SU-DHL-6 (cell line): ENCODE results near the gene KSR2.

Source experiments
- H2AFZ ChIP-seq: fragments of 200-600 bp; sonication (generic); 2 replicates; pipeline ENCODE4 v1.6.1; 2014; ENCODE audit warnings: low read depth, mild to moderate bottlenecking, moderate library complexity, mixed read lengths, antibody characterized with exemption, low read length; ENCODE audit not compliant: severe bottlenecking
- H3F3A ChIP-seq: fragments of 200-600 bp; shearing (Covaris generic); 2 replicates; pipeline ENCODE4 v1.6.0; 2016; ENCODE audit warnings: antibody characterized with exemption, mild to moderate bottlenecking; ENCODE audit not compliant: insufficient read depth
- H3K27ac ChIP-seq: fragments of 200-600 bp; sonication (generic); 2 replicates; pipeline ENCODE4 v1.5.1; 2016; ENCODE audit warnings: low read depth, mild to moderate bottlenecking, low read length, moderate library complexity, mixed read lengths
- H3K27me3 ChIP-seq: fragments of 200-600 bp; sonication (generic), shearing (Covaris generic); 2 replicates; pipeline ENCODE4 v1.6.0; 2014; ENCODE audit warnings: mild to moderate bottlenecking, low read length
- H3K36me3 ChIP-seq: fragments of 200-600 bp; sonication (generic); 2 replicates; pipeline ENCODE4 v1.6.1; 2014; ENCODE audit warnings: mild to moderate bottlenecking, low read length, mixed read lengths
- H3K4me2 ChIP-seq: fragments of 300-600, 200-600 bp; shearing (Covaris generic), sonication (generic); 2 replicates; pipeline ENCODE4 v1.6.0; 2014; ENCODE audit warnings: low read length, low read depth, mild to moderate bottlenecking; ENCODE audit not compliant: poor library complexity, severe bottlenecking
- H3K4me3 ChIP-seq: fragments of 200-600 bp; sonication (generic); 2 replicates; pipeline ENCODE4 v1.5.1; 2014; ENCODE audit warnings: antibody characterized with exemption, low read length, mild to moderate bottlenecking, mixed read lengths; ENCODE audit not compliant: insufficient read depth, poor library complexity, severe bottlenecking
- H3K79me2 ChIP-seq: fragments of 200-600 bp; sonication (generic); 2 replicates; pipeline ENCODE4 v1.6.1; 2014; ENCODE audit warnings: mild to moderate bottlenecking, low read length, moderate library complexity; ENCODE audit not compliant: insufficient read depth
- H3K9ac ChIP-seq: fragments of 200-600 bp; sonication (generic); 2 replicates; pipeline ENCODE4 v1.7.0; 2014; ENCODE audit warnings: mild to moderate bottlenecking, low read length
- H3K9me2 ChIP-seq: fragments of 200-600 bp; sonication (generic); replicated peaks from 2 replicates; pipeline ENCODE4 v1.6.1; 2014; ENCODE audit warnings: low read length; ENCODE audit not compliant: insufficient read depth
- H3K9me3 ChIP-seq: fragments of 200-600 bp; sonication (generic); 2 replicates; pipeline ENCODE4 v1.6.1; 2014; ENCODE audit warnings: low read length, mixed read lengths; ENCODE audit not compliant: insufficient read depth
- H4K20me1 ChIP-seq: fragments of 200-600 bp; sonication (generic); 2 replicates; pipeline ENCODE4 v1.6.1; 2014; ENCODE audit warnings: low read depth, mild to moderate bottlenecking, antibody characterized with exemption, low read length, moderate library complexity, mixed read lengths
- CTCF ChIP-seq: fragments of 200-600 bp; sonication (generic); IDR thresholded peaks from one replicate; pipeline ENCODE4 v1.5.1; 2017; ENCODE audit warnings: antibody characterized with exemption, mild to moderate bottlenecking, low read length, moderate library complexity; ENCODE audit not compliant: insufficient read depth, poor library complexity, severe bottlenecking
- EZH2phosphoT487 ChIP-seq: fragments of 200-600 bp; sonication (generic), shearing (Covaris generic); conservative IDR thresholded peaks from 2 replicates; pipeline ENCODE4 v1.6.1; 2018; ENCODE audit warnings: mild to moderate bottlenecking, antibody characterized with exemption, low read length, moderate library complexity, mixed read lengths

The KSR2 gene

GRCh38 chr12:117563706-117564105 lies 405.1 kb downstream of the KSR2 start:
- no peaks in the 10 kb centered on the region for H3K79me2 ChIP-seq
- TF ChIP-seq EZH2phosphoT487 (no peak), CTCF (no peak)
- H3K4me2 ChIP-seq = no peak overlapping the region

GRCh38 chr12:117563007-117563406 lies 405.8 kb downstream of the KSR2 start:
- Histone ChIP-seq H2AFZ (no peak overlapping the region), H3K36me3 (no peaks in the 10 kb centered on the region), H3K79me2 (no peaks in the 10 kb centered on the region), H3F3A (no peaks in the 10 kb centered on the region), H3K27ac (no peak overlapping the region), H3K9me3 (no peaks in the 10 kb centered on the region), H4K20me1 (no peaks in the 10 kb centered on the region), H3K9ac (no peak overlapping the region), H3K9me2 (no peaks in the 10 kb centered on the region), H3K4me3 (no peak overlapping the region), H3K4me2 (no peak overlapping the region), H3K27me3 (no peaks in the 10 kb centered on the region)
- no peak for TF ChIP-seq EZH2phosphoT487
- no peak for TF ChIP-seq CTCF

More at GRCh38 chr12:117563706-117564105, 405.1 kb downstream of the KSR2 start:
- H3K27ac ChIP-seq = no peak overlapping the region
- H3K36me3 ChIP-seq = no peaks in the 10 kb centered on the region
- H3K4me3 ChIP-seq = no peak overlapping the region
- no peaks in the 10 kb centered on the region for H3F3A ChIP-seq
- no peaks in the 10 kb centered on the region for H3K9me2 ChIP-seq
- H3K9ac ChIP-seq = no peak overlapping the region
- H4K20me1 ChIP-seq = no peaks in the 10 kb centered on the region
- no peaks in the 10 kb centered on the region for H3K27me3 ChIP-seq
- no peak overlapping the region for H2AFZ ChIP-seq
- no peaks in the 10 kb centered on the region for H3K9me3 ChIP-seq

GRCh38 chr12:117561990-117562389 lies 406.8 kb downstream of the KSR2 start:
- no peaks in the 10 kb centered on the region for H3K79me2 ChIP-seq

More at GRCh38 chr12:117561990-117562389, 406.8 kb downstream of the KSR2 start:
- H3F3A ChIP-seq = no peaks in the 10 kb centered on the region
- H3K9ac ChIP-seq = no peak overlapping the region
- H3K27ac ChIP-seq = no peak overlapping the region
- H3K9me3 ChIP-seq = no peaks in the 10 kb centered on the region
- no peaks in the 10 kb centered on the region for H3K9me2 ChIP-seq
- H3K4me2 ChIP-seq = no peak overlapping the region
- H4K20me1 ChIP-seq = no peaks in the 10 kb centered on the region
- H3K36me3 ChIP-seq = no peaks in the 10 kb centered on the region
- TF ChIP-seq EZH2phosphoT487 (no peak), CTCF (no peak)
- no peak overlapping the region for H3K4me3 ChIP-seq
- no peak overlapping the region for H2AFZ ChIP-seq
- H3K27me3 ChIP-seq = no peaks in the 10 kb centered on the region
